SH-SY5Y (cell line): ENCODE results near the gene OLFM2.

Experiments used
- GATA2 ChIP-seq: IDR thresholded peaks from 2 replicates; pipeline ENCODE4 v1.6.1; 2011; ENCODE audit warnings: mild to moderate bottlenecking, low read depth, low read length
- GATA3 ChIP-seq: IDR thresholded peaks from 2 replicates; pipeline ENCODE4 v1.6.1; 2011; ENCODE audit warnings: low read depth, mild to moderate bottlenecking, low read length, moderate library complexity

- no peak for TF ChIP-seq GATA2
- no peak for TF ChIP-seq GATA3
These were observed 98.0 kb downstream of the OLFM2 start for GRCh38 chr19:9838324-9838723.
